Activated naive CD4-positive, alpha-beta T cell treated with Interleukin-2 at 50 U/mL for 16 hours (primary cell): ENCODE measurements around the gene ALX4.

Source experiments
- DNase-seq: peaks from one replicate; pipeline ENCODE4 v3.0.0-alpha.2; 2020

Gene ALX4

GRCh38 chr11:44300844-44301563 is 8.9 kb downstream of the ALX4 start:
- no peak for DNase-seq

- DNase-seq, result no peak
These were observed 11.1 kb downstream of the ALX4 start for GRCh38 chr11:44298862-44299261.

GRCh38 chr11:44290208-44290607 is 19.7 kb downstream of the ALX4 start:
- DNase-seq, result no peak

GRCh38 chr11:44288133-44288526 is 21.8 kb downstream of the ALX4 start:
- no peak for DNase-seq

- no peak for DNase-seq
These were observed 23.0 kb downstream of the ALX4 start for GRCh38 chr11:44286911-44287310.

- peak; percentile 55 for DNase-seq
These were observed 23.6 kb downstream of the ALX4 start for GRCh38 chr11:44286268-44286880.

- no peak for DNase-seq
These were observed 24.2 kb downstream of the ALX4 start for GRCh38 chr11:44285756-44286155.

- DNase-seq, result no peak
These were observed 27.3 kb downstream of the ALX4 start for GRCh38 chr11:44282620-44283019.

GRCh38 chr11:44281151-44281550 is 28.8 kb downstream of the ALX4 start:
- no peak for DNase-seq

GRCh38 chr11:44280257-44280656 is 29.7 kb downstream of the ALX4 start:
- DNase-seq, result no peak

GRCh38 chr11:44279483-44279882 is 30.5 kb downstream of the ALX4 start:
- DNase-seq, result no peak

- no peak for DNase-seq
These were observed 32.5 kb downstream of the ALX4 start for GRCh38 chr11:44277196-44278090.

- no peak for DNase-seq
These were observed 33.9 kb downstream of the ALX4 start for GRCh38 chr11:44275961-44276550.

- no peak for DNase-seq
These were observed 34.7 kb downstream of the ALX4 start for GRCh38 chr11:44275241-44275640.

GRCh38 chr11:44274404-44274803 is 35.5 kb downstream of the ALX4 start:
- no peak for DNase-seq

- DNase-seq, result no peak
These were observed 38.7 kb downstream of the ALX4 start for GRCh38 chr11:44271286-44271685.

- DNase-seq, result no peak
These were observed 39.3 kb downstream of the ALX4 start for GRCh38 chr11:44270403-44271273.

- DNase-seq, result no peak
These were observed 40.3 kb downstream of the ALX4 start for GRCh38 chr11:44269369-44270351.

GRCh38 chr11:44268614-44269080 is 41.3 kb downstream of the ALX4 start:
- DNase-seq, result no peak

GRCh38 chr11:44267750-44268613 is 42.0 kb downstream of the ALX4 start:
- DNase-seq, result no peak
